GM21515 (cell line): Measurements from ENCODE around the gene ADGRB2.

Experiments
- ATAC-seq: cut with Tn5 transposase; IDR thresholded peaks from one replicate; pipeline ENCODE4 v1.9.1; 2021; ENCODE audit not compliant: unreplicated experiment

Gene ADGRB2

GRCh38 chr1:31783846-31784245 lies 19.7 kb upstream of the ADGRB2 start:
- no peak for ATAC-seq

- ATAC-seq = no peak
Measured at GRCh38 chr1:31782421-31783410, 18.6 kb upstream of the ADGRB2 start.

GRCh38 chr1:31781756-31782371 lies 17.7 kb upstream of the ADGRB2 start:
- ATAC-seq = no peak

GRCh38 chr1:31781138-31781755 lies 17.1 kb upstream of the ADGRB2 start:
- ATAC-seq = no peak

- ATAC-seq = no peak
Measured at GRCh38 chr1:31780632-31781031, 16.5 kb upstream of the ADGRB2 start.

- ATAC-seq = no peak
Measured at GRCh38 chr1:31779687-31780086, 15.5 kb upstream of the ADGRB2 start.

GRCh38 chr1:31778763-31779488 lies 14.8 kb upstream of the ADGRB2 start:
- no peak for ATAC-seq

GRCh38 chr1:31776516-31776915 lies 12.4 kb upstream of the ADGRB2 start:
- ATAC-seq = no peak

GRCh38 chr1:31776032-31776431 lies 11.9 kb upstream of the ADGRB2 start:
- no peak for ATAC-seq

GRCh38 chr1:31775210-31775999 lies 11.3 kb upstream of the ADGRB2 start:
- ATAC-seq = no peak

GRCh38 chr1:31774495-31774894 lies 10.4 kb upstream of the ADGRB2 start:
- no peak for ATAC-seq

GRCh38 chr1:31773861-31774260 lies 9.7 kb upstream of the ADGRB2 start:
- ATAC-seq = no peak

GRCh38 chr1:31772669-31773248 lies 8.6 kb upstream of the ADGRB2 start:
- ATAC-seq = no peak

GRCh38 chr1:31771891-31772668 lies 7.9 kb upstream of the ADGRB2 start:
- no peak for ATAC-seq

GRCh38 chr1:31769720-31770390 lies 5.7 kb upstream of the ADGRB2 start:
- no peak for ATAC-seq

GRCh38 chr1:31768939-31769704 lies 5.0 kb upstream of the ADGRB2 start:
- ATAC-seq = no peak

GRCh38 chr1:31768407-31768907 lies 4.3 kb upstream of the ADGRB2 start:
- ATAC-seq = no peak

- ATAC-seq = no peak
Measured at GRCh38 chr1:31767225-31767624, 3.1 kb upstream of the ADGRB2 start.
